T-cell (primary cell): ENCODE results near the gene PRSS12. TPM values are rescaled to one million over a fixed set of nuclear protein-coding genes. Genes with fewer than 3 reads are reported as not detected.
"Not testable (repeated sequence)": the region's sequence is repeated elsewhere in the genome, so short reads cannot be mapped to it uniquely, and the experiment has no call there.

ENCODE experiments used
- ATAC-seq, 4 experiments: fragments of 200-7000 bp in 3 of 4; fragments of 150-1000 bp in 1 of 4; cut with Tn5 transposase; replicated peaks in 1 of 4; 1 replicate in 3 of 4; 2 replicates in 1 of 4; pipeline ENCODE4 v1.10.0; 2021; ENCODE audit warnings: moderate library complexity in 3 of 4, mild to moderate bottlenecking in 2 of 4, moderate number of reproducible peaks in 1 of 4
- CTCF ChIA-PET, 2 donors: fragments of 300-600 bp; sonication (Branson Sonifier 250); formaldehyde crosslinking; loops; one replicate each; lab custom pipeline; 2022; ENCODE audit warnings: antibody characterized with exemption in 2 of 2; lab: Charles Lee
- POLR2A ChIA-PET, 2 donors: fragments of 300-600 bp; sonication (Branson Sonifier 250); formaldehyde crosslinking; loops; one replicate each; lab custom pipeline; 2022; ENCODE audit warnings: antibody characterized with exemption in 2 of 2; lab: Charles Lee
- DNase-seq, 35 experiments: peaks; one replicate each; pipeline versions ENCODE4 v3.0.0 to v3.0.0-alpha.2; 2013 to 2023
- H3K27ac ChIP-seq: one replicate; pipeline ENCODE4 v1.5.1; 2013; ENCODE audit warnings: low read length
- H3K27me3 ChIP-seq, 2 experiments: replicated peaks in 1 of 2; 1 replicate in 1 of 2; 2 replicates in 1 of 2; pipeline versions ENCODE4 v1.6.1 to v1.7.0; 2013; ENCODE audit warnings: low read length in 1 of 2, mixed read lengths in 1 of 2; ENCODE audit not compliant: control insufficient read depth in 2 of 2, insufficient read depth in 2 of 2; ENCODE audit errors: extremely low read depth in 1 of 2
- H3K36me3 ChIP-seq, 2 donors: 1 replicate in 1 of 2; 2 replicates in 1 of 2; pipeline versions ENCODE4 v1.6.1 to v1.7.0; 2013; ENCODE audit warnings: low read length in 1 of 2; ENCODE audit not compliant: control insufficient read depth in 2 of 2, insufficient read depth in 1 of 2; ENCODE audit errors: extremely low read depth in 1 of 2
- H3K4me1 ChIP-seq, 2 experiments: 1 replicate in 1 of 2; 2 replicates in 1 of 2; pipeline versions ENCODE4 v1.6.1 to v1.7.0; 2013; ENCODE audit warnings: low read length in 2 of 2, mixed read lengths in 1 of 2; ENCODE audit not compliant: insufficient read depth in 2 of 2, control insufficient read depth in 1 of 2; ENCODE audit errors: extremely low read depth in 1 of 2
- H3K4me3 ChIP-seq, 2 donors: 1 replicate in 1 of 2; 2 replicates in 1 of 2; pipeline versions ENCODE4 v1.5.1 to v1.7.0; 2013; ENCODE audit warnings: mild to moderate bottlenecking in 2 of 2, low read length in 1 of 2, moderate library complexity in 1 of 2; ENCODE audit not compliant: control insufficient read depth in 1 of 2; ENCODE audit errors: extremely low read depth in 1 of 2
- H3K9me3 ChIP-seq: 2 replicates; pipeline ENCODE4 v1.7.0; 2013
- H3K27ac Mint-ChIP-seq, 2 donors: one replicate each; pipeline ENCODE4 v1.8.0; 2020 to 2021; ENCODE audit warnings: mild to moderate bottlenecking in 2 of 2, mixed read lengths in 2 of 2
- H3K27me3 Mint-ChIP-seq, 2 donors: one replicate each; pipeline ENCODE4 v1.8.0; 2021 to 2022; ENCODE audit warnings: mixed read lengths in 2 of 2
- H3K36me3 Mint-ChIP-seq: one replicate; pipeline ENCODE4 v1.8.0; 2021; ENCODE audit warnings: mixed read lengths
- H3K4me1 Mint-ChIP-seq, 3 donors: one replicate each; pipeline ENCODE4 v1.8.0; 2020 to 2022; ENCODE audit warnings: mixed read lengths in 3 of 3, mild to moderate bottlenecking in 1 of 3
- H3K4me3 Mint-ChIP-seq, 3 donors: one replicate each; pipeline ENCODE4 v1.8.0; 2020 to 2022; ENCODE audit warnings: mild to moderate bottlenecking in 3 of 3, mixed read lengths in 3 of 3, moderate library complexity in 3 of 3
- H3K9me3 Mint-ChIP-seq, 3 donors: one replicate each; pipeline ENCODE4 v1.8.0; 2020 to 2022; ENCODE audit warnings: mixed read lengths in 3 of 3
- WGBS: methylation state at CpG from one replicate; pipeline ENCODE4 v1.1.5; 2013; ENCODE audit warnings: missing lambda C conversion rate; ENCODE audit not compliant: insufficient coverage; 5-methylcytosine and 5-hydroxymethylcytosine counted together
- total RNA-seq, 35 experiments: library from RNA in 6 of 35; stranded (reverse) in 6 of 35; fragments of 120-200 nt in 1 of 35; gene quantifications; one replicate each; pipeline versions ENCODE4 v1.2.1 to v1.2.4 and lab custom pipeline; 2013 to 2026

PRSS12 gene
- total RNA-seq, 5 donors from 2014 or later (not counting 1 experiment from before 2014, with no cell fraction given), result 0.03 to 0.25 (median 0.18) TPM; not detected in 2

GRCh38 chr4:118396881-118397622 lies 44.2 kb upstream of the PRSS12 start:
- H3K4me1 ChIP-seq, result no peaks in the 10 kb centered on the region
- no peak for ATAC-seq
- no peaks in the 10 kb centered on the region for H3K9me3 Mint-ChIP-seq
- no peak overlapping the region for H3K4me3 Mint-ChIP-seq
- 69% methylated on average over 2 of the region's 5 CpGs for WGBS
- no peak overlapping the region for H3K27ac ChIP-seq
- H3K9me3 ChIP-seq, result no peaks in the 10 kb centered on the region
- H3K4me1 Mint-ChIP-seq, result no peaks in the 10 kb centered on the region
- H3K36me3 Mint-ChIP-seq, result no peaks in the 10 kb centered on the region
- DNase-seq, result no peak
- ChIA-PET POLR2A (no interaction called here), CTCF (no interaction called here)
- peaks cover 7 to 10% of the 10 kb centered on the region in 2 donors for H3K27me3 Mint-ChIP-seq
- H3K36me3 ChIP-seq, result no peaks in the 10 kb centered on the region
- no peak overlapping the region for H3K4me3 ChIP-seq
- H3K27ac Mint-ChIP-seq, result no peak overlapping the region
- no peaks in the 10 kb centered on the region for H3K27me3 ChIP-seq

GRCh38 chr4:118395057-118395644 lies 42.3 kb upstream of the PRSS12 start:
- Mint-ChIP-seq H3K27ac (no peak overlapping the region), H3K4me1 (no peaks in the 10 kb centered on the region), H3K4me3 (no peak overlapping the region), H3K27me3 (peaks cover 0 to 1% of the 10 kb centered on the region in 2 donors), H3K9me3 (no peaks in the 10 kb centered on the region), H3K36me3 (no peaks in the 10 kb centered on the region)
- Histone ChIP-seq H3K27ac (no peak overlapping the region), H3K4me1 (no peaks in the 10 kb centered on the region), H3K9me3 (no peaks in the 10 kb centered on the region), H3K4me3 (no peak overlapping the region), H3K27me3 (no peaks in the 10 kb centered on the region), H3K36me3 (no peaks in the 10 kb centered on the region)
- ATAC-seq (no peak), DNase-seq (no peak)
- ChIA-PET CTCF (no interaction called here), POLR2A (no interaction called here)
- WGBS, result no CpG with 5 or more reads among the region's 3 CpGs

GRCh38 chr4:118392509-118392908 lies 39.7 kb upstream of the PRSS12 start:
- ATAC-seq, H3K4me1 Mint-ChIP-seq, H3K36me3 ChIP-seq, H3K9me3 ChIP-seq, H3K4me1 ChIP-seq, H3K27ac ChIP-seq, DNase-seq, H3K4me3 Mint-ChIP-seq, H3K27me3 ChIP-seq, POLR2A ChIA-PET, CTCF ChIA-PET, H3K4me3 ChIP-seq, H3K27ac Mint-ChIP-seq, H3K27me3 Mint-ChIP-seq, H3K36me3 Mint-ChIP-seq, H3K9me3 Mint-ChIP-seq: not testable (repeated sequence)
- WGBS, result 83% methylated on average over 1 of the region's 5 CpGs

GRCh38 chr4:118390121-118390520 lies 37.3 kb upstream of the PRSS12 start:
- DNase-seq, result no peak
- H3K9me3 ChIP-seq, result no peaks in the 10 kb centered on the region
- CTCF ChIA-PET, result no interaction called here
- Mint-ChIP-seq H3K9me3 (peaks cover 0 to 14% (median 2%) of the 10 kb centered on the region in 3 donors), H3K27me3 (peaks cover 0 to 1% of the 10 kb centered on the region in 2 donors), H3K36me3 (no peaks in the 10 kb centered on the region), H3K4me3 (no peak overlapping the region), H3K4me1 (no peaks in the 10 kb centered on the region), H3K27ac (no peak overlapping the region)
- H3K36me3 ChIP-seq, result no peaks in the 10 kb centered on the region
- no peaks in the 10 kb centered on the region for H3K4me1 ChIP-seq
- no peak overlapping the region for H3K4me3 ChIP-seq
- POLR2A ChIA-PET, result no interaction called here
- H3K27me3 ChIP-seq, result no peaks in the 10 kb centered on the region
- H3K27ac ChIP-seq, result no peak overlapping the region
- WGBS, result no CpG with 5 or more reads among the region's 2 CpGs
- ATAC-seq, result no peak

- Histone ChIP-seq H3K4me3 (no peak overlapping the region), H3K27me3 (no peaks in the 10 kb centered on the region), H3K9me3 (no peaks in the 10 kb centered on the region), H3K36me3 (no peaks in the 10 kb centered on the region), H3K4me1 (no peaks in the 10 kb centered on the region), H3K27ac (no peak overlapping the region)
- ChIA-PET CTCF (no interaction called here), POLR2A (no interaction called here)
- peaks cover 0 to 14% (median 4%) of the 10 kb centered on the region in 3 donors for H3K9me3 Mint-ChIP-seq
- no peaks in the 10 kb centered on the region for H3K36me3 Mint-ChIP-seq
- 43% methylated on average over 1 of the region's 6 CpGs for WGBS
- H3K4me1 Mint-ChIP-seq, result no peaks in the 10 kb centered on the region
- no peak for DNase-seq
- no peak overlapping the region for H3K4me3 Mint-ChIP-seq
- ATAC-seq, result no peak
- H3K27ac Mint-ChIP-seq, result no peak overlapping the region
- peaks cover 0 to 1% of the 10 kb centered on the region in 2 donors for H3K27me3 Mint-ChIP-seq
Observed at GRCh38 chr4:118389721-118390120, 36.9 kb upstream of the PRSS12 start.

GRCh38 chr4:118388606-118389005 lies 35.8 kb upstream of the PRSS12 start:
- DNase-seq, result no peak
- Mint-ChIP-seq H3K27ac (no peak overlapping the region), H3K27me3 (peaks cover 1 to 3% of the 10 kb centered on the region in 2 donors), H3K4me1 (no peaks in the 10 kb centered on the region), H3K36me3 (no peaks in the 10 kb centered on the region), H3K4me3 (no peak overlapping the region), H3K9me3 (peaks cover 4 to 14% (median 4%) of the 10 kb centered on the region in 3 donors)
- Histone ChIP-seq H3K36me3 (no peaks in the 10 kb centered on the region), H3K27ac (no peak overlapping the region), H3K4me3 (no peak overlapping the region), H3K9me3 (no peaks in the 10 kb centered on the region), H3K4me1 (no peaks in the 10 kb centered on the region), H3K27me3 (no peaks in the 10 kb centered on the region)
- 100% methylated on average over 1 of the region's 6 CpGs for WGBS
- ATAC-seq, result no peak
- ChIA-PET POLR2A (no interaction called here), CTCF (interaction anchor here in 1 of 2 donors (1.0 kb wide), 1 partner anchor 13 kb away, joined by 3 read pairs; no protein-coding TSS in a partner anchor)
